HG02840 (cell line): ENCODE results near the gene C1orf116.

Experiments
- ATAC-seq: cut with Tn5 transposase; IDR thresholded peaks from one replicate; pipeline ENCODE4 v1.9.1; 2021; ENCODE audit warnings: mild to moderate bottlenecking, moderate library complexity, moderate number of reproducible peaks; ENCODE audit not compliant: unreplicated experiment, low FRiP score

Gene C1orf116

DNA sequence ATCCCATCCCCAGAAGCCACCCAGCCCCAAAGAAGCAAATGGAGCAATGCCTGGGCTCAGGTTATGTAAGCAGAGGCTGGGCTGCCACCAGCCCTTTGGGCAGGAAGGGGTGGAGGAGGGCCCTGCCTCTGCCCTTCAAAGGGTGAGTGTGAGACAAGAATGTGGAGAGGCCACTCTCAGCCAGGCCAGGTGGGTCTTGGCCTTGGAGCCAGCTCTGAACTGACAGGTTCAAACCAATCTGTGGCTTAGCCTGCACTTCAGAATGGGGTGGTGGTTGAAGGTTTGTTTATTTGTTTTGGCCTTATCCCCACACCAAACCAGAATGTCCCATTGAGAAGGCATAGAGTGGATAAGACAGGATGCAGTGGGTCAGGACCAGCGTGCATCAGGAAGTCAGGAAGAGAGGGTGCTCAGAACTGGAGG is 29.8 kb downstream of the C1orf116 start:
- no peak for ATAC-seq

DNA sequence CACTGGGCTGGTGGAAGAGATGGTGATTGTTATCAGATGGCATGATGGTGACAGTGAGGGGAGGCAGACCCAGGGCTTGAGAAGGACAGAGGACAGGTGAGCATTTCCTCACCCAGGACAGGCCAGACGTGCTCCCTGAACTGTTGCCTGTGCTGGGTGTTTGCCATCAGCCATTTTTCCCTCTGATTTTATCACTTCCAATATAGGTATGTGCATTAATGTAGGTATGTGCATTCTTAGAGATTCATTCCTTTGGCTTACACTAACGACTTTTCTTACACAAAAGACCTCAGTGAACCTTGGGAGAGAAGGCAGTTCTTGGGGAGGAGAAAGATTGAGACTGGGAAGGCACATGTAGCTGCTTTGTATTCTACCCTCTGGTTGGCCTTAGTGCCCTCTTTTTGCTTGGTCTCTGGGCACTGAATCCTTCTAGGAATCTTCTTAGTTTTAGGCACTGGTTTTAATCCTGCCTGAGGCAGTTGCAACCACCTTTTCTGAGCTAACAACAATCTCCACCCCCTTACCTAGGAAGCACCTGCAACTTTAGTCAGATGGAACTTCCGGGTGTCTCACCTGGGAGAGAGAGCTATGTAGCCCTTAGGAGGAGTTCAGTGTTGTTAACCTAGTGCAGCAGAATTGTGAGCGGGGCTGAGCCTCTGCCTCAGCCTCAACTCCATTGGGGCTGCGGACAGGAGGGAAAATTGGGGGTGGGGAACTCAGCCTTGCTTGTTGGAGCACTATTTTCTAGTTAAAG is 30.9 kb downstream of the C1orf116 start:
- ATAC-seq = no peak

DNA sequence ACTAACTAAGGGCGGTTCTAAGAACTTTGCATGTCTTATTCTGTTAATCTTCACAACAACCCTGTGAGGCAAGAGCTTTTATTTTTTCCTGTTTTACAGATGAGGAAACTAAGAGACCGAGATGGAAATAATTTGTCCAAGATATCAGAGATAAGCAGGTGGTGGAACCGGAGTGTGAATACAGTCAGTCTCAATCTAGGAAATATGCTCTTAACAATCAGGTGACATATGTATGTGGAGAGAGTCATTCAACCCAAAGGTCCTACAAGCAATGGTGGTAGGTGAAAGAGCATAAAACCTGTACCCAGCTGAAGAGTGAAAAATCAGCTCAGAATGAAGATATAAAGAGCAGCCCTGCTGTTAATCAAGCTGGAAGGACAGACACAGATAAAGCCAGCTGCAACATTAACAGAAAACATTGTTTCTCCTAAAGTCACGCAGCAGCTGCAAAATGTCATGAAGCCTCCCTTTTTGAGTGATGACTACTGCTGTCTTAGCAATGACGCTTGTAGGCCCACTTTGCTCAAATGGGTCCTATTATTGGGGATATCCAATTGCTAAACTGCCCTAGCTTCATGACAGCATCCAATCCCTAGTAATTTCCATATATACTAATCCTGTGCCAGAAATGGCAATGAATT is 31.8 kb downstream of the C1orf116 start:
- ATAC-seq = no peak

DNA sequence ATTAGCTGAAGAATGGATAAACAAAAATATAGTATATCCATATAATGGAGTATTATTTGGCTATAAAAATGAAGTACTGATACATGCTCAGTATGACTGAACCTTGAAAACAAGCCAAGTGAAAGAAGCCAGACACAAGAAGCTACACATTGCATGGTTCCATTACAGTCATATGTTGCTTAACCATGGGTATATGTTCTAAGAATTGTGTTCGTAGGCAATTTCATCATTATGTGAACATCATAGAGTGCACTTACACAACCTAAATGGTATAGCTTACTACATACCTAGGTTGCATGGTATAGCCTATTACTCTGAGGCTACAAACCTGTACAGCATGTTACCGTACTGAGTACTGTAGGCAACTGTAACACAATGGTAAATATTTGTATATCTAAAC is 33.7 kb downstream of the C1orf116 start:
- no peak for ATAC-seq

DNA sequence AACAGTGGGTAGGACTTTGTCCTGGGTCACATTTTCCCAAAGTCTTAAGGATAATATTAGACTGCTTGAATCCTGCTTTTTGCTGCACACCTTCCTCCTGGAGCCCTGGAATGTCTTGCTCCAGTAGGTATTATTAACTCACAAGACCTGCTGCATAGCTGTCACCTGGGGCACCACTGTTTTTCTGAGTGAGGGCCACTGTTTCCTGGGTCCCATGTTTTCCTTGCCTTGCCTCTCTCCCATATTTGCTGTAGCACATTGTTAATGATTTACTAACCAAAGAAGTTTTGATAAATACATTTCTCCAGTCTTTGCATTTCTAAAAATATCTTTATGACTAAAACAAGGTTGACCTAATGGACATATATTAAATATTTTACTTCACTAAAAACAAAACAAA is 39.8 kb downstream of the C1orf116 start:
- no peak for ATAC-seq

DNA sequence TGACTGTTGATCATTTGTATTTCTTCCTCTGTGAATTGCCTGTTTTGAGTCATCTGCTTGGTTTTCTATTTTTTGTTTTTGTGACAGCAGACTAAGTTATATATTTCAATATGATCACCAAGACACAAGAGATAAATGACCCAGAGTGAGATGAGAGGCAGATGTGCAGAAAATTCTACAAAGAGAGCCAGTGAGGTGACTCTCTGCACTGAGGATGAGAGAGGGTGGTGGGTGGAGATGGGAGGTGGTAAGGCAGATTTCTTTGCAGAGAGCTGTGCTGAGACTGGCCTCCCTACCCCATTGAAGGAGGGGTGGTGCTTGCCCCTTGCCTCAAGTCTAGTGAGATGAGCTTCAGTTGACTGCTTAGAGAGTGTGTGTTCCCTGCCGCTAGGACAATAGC is 44.7 kb downstream of the C1orf116 start:
- no peak for ATAC-seq

DNA sequence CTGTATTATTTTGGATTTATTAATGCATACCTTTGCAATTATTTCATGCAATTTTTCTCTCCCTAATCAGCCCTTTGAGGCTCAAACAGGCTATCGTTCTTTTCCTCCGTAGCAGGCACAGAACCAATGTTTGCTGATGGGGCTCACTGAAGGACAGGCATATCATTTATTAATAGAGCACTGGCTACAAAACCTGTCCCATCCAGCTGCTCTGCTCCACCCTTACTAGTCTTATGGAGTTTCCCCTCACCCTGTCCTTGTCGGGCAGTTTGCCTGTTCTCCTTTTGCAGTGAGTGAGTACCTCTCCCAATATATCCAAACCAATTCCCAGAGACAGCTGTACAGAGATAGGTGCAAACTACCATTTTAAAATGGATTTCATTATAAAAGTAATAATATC is 45.7 kb downstream of the C1orf116 start:
- no peak for ATAC-seq

DNA sequence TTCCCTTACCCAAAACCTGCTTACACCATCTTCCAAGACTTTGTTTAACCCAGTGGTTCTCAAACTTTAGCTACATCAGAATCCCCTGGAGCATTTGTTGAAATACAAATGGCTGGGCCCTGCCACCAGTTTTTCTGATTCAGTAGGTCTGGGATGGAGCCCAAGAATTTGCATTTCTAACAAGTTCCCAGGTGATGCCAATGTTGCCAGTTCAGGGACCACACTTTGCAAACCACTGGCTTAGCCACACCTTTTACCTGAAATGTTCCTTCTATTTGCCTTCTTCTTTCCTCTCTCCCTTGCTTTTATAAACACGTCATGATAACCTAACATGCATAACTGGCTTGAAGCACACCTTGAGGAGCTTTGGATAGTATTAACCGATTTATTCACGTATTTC is 46.2 kb downstream of the C1orf116 start:
- no peak for ATAC-seq

DNA sequence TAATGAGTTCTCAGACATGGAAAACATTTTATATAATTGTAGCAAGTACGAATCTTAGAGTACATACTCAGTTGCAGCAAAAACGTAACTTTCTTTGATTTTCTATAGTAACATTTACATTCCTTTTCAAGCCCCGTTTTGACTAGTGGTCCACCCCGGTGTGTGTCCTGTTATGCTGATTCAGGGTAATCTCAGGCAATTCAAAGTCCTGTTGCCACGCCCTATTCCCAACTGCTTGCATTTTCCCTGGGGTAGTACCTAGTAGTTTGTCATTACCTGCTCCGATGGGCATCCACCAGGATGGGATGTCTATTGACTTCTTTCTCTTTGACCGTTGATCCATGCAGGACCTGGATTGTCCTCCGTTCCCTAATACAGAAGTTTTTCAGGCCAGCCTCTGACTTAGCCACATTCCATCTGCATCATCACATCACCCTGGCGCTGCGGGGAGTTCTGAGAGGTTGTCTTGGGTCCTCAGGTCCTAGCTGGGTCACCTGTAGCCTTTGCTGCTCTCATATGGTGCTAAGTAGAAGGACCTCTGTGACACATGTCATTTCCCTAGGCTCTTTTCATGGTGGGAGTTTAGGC is 47.3 kb downstream of the C1orf116 start:
- ATAC-seq = no peak

DNA sequence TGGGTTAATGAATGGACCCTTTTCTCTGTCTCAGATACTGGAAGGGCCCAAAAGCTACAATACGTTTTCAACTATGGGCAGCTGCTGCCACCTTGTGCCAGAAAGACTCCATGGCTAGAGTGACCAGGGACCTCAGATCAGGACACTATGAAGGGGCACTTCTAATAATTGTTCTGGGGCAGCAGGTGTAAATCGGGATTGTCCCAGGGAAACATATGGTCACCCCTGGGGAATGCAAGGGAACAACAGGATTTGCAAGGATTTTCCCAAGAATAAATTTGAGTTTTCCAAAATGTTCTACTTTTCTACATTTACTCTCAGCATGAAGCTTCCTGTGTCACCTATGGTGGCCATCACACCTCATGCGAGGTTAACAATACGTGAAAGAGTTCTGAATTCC is 50.3 kb downstream of the C1orf116 start:
- ATAC-seq = no peak

DNA sequence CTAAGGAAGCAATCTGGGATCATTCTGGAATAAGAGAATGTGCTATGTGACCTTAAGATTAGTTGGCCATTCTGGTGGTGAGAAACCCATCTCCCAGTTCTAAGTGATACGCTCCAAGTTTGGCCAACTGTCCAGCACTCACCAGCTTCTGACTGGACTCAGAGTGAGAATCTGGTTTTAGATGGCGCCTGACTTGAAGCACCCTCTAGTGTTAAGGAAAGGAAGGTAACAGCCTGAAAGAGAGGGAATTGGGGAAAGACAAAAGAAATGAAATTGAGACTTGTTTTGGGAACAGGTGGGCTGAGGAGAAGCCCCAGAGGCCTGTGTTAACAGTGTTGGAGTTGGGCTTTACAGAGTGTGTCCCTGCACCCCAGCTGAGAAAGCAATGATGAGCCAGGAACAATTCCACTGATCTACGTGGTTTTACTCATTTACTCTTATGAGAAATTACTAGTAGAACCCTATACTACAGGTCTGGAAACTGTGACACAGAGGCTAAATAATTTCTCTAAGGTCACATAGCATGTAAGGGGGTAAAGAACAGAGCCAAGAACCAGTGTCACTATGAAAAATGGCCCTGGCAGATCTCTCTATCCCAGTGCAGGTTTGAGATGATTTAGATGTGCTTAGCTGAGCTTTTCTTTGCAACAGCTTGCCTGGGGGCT is 53.0 kb downstream of the C1orf116 start:
- ATAC-seq = no peak

DNA sequence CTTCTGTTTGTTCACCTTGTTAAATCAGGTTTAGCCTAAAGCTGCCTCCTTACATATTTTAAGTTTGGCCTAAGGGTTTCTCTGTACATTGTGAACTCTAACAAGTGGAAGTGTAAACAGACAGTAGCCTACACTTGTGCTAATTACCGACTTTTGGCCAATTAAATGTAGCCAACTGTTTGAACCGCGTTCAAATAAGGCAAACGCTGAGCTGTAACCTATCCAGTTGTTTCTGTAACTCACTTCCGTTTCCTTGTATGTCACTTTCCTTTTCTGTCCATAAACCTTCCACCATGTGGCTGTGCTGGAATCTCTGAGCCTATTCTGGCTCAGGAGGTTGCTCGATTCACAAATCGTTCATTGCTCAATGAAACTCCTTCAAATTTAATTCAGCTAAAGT is 54.3 kb downstream of the C1orf116 start:
- ATAC-seq = no peak

DNA sequence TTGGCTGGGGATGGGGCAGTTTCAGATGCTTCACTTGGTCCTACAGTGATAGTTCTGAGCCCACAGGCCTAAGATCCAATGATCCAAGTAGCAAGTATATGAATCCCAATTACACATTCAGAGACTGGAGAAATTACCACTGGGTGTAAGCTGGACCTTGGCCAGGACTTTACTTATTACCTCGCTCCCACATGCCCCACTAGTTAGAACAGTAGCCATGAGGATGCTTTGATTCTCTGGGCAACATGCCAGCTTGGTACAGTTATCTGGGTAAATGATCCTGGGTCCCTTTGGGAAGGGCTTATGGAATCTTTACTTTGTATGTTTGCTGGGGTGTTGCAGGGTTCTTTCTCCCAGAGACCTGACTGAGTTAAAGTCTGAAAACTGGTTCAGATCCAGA is 57.2 kb downstream of the C1orf116 start:
- no peak for ATAC-seq

DNA sequence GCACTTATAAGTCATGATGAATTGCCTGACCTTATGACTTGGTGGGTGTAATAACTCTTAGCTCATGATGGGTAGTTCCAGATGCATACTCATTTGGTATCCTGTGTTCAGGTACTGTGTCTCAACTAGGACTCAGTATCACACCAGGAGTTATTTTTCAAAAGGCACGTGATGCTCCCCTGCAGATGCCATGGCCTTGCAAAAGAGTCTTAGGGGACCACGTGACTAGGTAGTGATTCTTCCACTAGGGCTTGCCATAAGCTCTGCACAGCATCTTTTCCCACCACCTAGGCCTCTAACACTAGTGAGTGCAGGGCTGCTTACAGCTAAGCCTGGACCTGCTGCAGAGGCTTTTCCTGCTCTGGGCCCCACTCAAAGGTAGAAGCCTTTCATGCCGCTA is 58.4 kb downstream of the C1orf116 start:
- no peak for ATAC-seq

DNA sequence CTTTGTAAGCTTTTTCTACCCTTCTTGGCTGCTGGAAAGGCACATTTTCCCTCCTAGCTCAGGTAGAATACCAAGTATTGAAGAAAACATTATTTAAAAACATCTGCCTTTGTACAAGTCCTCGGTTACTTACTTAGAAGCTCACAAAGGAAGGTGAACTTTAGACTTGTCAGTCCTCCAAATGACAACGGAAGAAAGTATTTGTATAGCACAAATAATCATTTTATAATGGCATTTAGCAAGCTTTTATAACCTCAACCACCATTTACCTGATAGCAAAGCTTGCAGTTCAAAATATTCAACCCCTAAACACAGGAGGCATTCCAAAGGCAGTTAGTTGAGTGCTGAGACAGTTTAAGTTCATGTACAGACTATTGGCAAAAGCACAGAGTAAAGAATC is 59.8 kb downstream of the C1orf116 start:
- no peak for ATAC-seq

DNA sequence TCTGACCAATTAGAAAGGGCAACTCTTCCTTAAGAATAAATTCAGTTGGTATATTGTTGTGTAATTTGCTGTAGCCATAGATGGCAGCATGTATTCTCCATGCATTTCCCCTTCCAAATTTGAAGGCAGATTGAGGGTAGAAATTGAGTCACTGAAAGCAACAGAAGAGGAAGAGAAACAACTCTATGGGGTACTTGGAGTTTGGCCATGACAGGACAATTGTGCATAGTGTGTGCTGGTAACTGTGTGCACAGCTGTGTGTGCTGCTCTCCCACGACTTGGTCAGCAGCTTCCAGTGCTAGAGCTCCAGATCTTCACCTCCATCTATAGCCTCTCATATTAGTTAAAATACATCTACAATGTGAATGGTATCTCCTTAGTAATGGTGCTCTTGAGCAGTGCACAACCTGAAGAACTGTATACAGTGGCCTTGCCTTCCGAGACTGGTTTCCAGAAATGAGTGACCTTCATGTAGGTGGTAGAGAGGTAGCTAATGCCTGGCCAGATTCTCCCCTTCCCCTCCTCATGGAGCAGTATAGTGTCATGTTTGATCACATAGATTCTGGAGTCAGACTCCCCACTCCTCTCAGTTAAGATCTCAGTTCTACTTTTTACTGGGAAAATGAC is 61.4 kb downstream of the C1orf116 start:
- no peak for ATAC-seq

DNA sequence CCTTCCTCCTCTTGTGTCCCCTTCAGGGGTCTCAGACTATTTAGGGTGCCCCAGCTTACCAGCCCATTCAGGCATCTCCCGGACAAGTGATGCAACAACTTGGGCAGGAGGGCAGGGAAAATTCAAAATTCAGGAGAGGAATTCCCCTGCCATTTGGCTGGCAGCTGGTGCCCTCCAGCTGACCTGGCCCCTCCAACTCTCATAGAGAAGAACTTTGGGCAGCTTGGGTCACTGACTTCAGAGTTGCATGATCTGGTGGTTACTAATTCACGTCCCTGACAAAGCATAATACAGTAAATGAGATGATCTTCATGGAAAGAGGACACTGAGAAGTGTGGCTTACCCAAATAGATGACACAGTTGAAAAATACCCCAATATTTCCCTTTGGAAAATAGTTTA is 62.1 kb downstream of the C1orf116 start, which contains the start of gene FCAMR:
Gene FCAMR, minus strand, starts transcription at position 15 of the 400 bp plus-strand sequence. CDS start 335 bp downstream, outside the sequence.
- no peak for ATAC-seq

DNA sequence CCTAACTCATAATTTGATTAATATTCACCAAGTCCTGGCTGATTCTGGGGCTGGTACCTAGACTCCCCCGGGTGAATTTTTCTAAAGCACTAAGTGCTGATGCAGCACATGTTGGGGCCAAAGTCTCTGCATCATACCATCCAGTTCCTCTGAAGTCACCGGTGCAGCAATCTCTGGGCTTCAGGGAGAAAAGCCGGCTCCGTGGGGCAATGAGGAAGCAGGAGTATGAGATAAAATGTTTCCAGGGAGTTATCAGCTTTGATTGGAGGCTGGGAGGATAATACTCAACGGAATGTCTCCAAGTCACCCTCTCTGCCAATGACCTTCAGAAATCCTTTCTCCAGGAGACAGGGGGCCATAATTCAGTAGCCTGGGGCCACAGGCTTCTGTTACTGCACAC is 63.5 kb downstream of the C1orf116 start:
- no peak for ATAC-seq
